ENCODE results near the gene DMRT1. TPM values are rescaled to one million over a fixed set of nuclear protein-coding genes. Genes with fewer than 3 reads are reported as not detected.

DMRT1 gene
- total RNA-seq, 6 donors from 2014 or later = not detected

DNA sequence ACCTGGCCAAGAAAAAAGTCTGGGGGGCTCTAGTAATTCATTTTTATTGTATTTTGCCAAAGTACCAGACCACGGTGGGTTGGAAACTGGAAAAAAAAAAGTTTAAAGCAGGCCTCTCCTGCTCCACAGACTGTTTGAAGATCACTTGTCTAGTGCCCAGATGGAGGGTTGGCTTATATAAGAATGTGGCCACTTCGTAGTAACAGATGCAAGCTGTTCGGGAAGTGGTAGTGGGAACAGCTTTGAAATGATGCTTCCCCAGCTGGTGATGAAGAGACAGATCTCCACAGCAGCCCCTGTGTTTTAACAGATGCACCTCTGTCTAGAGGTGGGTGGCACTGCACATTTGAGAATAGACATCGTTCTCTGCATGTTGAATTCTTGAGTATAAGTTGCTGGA, 80.7 kb downstream of the DMRT1 start:
- TF ChIP-seq POLR2AphosphoS5 (IDR thresholded peaks at IDR 0.05) (no peak), EP300 (IDR thresholded peaks at IDR 0.05) (no peak), POLR2A (IDR thresholded peaks at IDR 0.05) (no peak)
- TF ChIP-seq, protein P1, sequence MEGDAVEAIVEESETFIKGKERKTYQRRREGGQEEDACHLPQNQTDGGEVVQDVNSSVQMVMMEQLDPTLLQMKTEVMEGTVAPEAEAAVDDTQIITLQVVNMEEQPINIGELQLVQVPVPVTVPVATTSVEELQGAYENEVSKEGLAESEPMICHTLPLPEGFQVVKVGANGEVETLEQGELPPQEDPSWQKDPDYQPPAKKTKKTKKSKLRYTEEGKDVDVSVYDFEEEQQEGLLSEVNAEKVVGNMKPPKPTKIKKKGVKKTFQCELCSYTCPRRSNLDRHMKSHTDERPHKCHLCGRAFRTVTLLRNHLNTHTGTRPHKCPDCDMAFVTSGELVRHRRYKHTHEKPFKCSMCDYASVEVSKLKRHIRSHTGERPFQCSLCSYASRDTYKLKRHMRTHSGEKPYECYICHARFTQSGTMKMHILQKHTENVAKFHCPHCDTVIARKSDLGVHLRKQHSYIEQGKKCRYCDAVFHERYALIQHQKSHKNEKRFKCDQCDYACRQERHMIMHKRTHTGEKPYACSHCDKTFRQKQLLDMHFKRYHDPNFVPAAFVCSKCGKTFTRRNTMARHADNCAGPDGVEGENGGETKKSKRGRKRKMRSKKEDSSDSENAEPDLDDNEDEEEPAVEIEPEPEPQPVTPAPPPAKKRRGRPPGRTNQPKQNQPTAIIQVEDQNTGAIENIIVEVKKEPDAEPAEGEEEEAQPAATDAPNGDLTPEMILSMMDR (IDR thresholded peaks at IDR 0.05) = no peak
- no peak overlapping the region for H3K4me3 ChIP-seq
- DNase-seq (no peak), ATAC-seq (ENCODE audit: low FRiP score in 2 of 2) (no peak)
- H3K27me3 ChIP-seq = no peaks in the 10 kb centered on the region
- WGBS, 2 donors = 81% methylated on average over 4 of the region's 4 CpGs
- H3K36me3 ChIP-seq = no peaks in the 10 kb centered on the region
- no peaks in the 10 kb centered on the region for H3K9me3 ChIP-seq
- no peak overlapping the region for H3K27ac ChIP-seq
- no peaks in the 10 kb centered on the region for H3K4me1 ChIP-seq

DNA sequence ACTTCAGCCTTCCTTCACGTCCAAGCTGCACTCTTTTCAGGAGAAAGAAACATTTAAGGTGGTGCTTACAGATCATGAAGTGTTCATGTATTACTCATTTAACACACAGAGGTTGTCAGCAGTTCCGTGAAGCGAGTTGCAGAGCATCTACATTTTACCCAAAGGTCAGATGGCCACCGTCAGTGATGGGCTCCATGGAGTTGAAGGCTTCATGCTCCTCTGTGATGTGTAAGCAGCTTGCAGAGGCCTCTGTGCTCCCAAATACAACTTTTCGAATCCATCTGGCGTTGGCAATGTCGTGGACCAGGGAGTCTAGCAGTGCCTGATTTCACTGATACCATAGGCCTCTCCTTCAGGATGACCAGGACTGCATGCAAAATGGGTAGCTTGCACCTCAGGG, 81.2 kb downstream of the DMRT1 start:
- Histone ChIP-seq H3K4me3 (no peak overlapping the region), H3K4me1 (no peaks in the 10 kb centered on the region), H3K27ac (no peak overlapping the region), H3K9me3 (no peaks in the 10 kb centered on the region), H3K27me3 (no peaks in the 10 kb centered on the region), H3K36me3 (no peaks in the 10 kb centered on the region)
- 84 to 86% methylated on average over 6 to 7 of the region's 7 CpGs for WGBS, 2 donors
- DNase-seq = no peak
- TF ChIP-seq POLR2A (IDR thresholded peaks at IDR 0.05) = no peak
- ATAC-seq (ENCODE audit: low FRiP score in 2 of 2) = no peak

- no peaks in the 10 kb centered on the region for H3K4me1 ChIP-seq
- no peaks in the 10 kb centered on the region for H3K36me3 ChIP-seq
- H3K9me3 ChIP-seq = no peaks in the 10 kb centered on the region
- DNase-seq (no peak), ATAC-seq (ENCODE audit: low FRiP score in 2 of 2) (no peak)
- H3K27me3 ChIP-seq = no peaks in the 10 kb centered on the region
- H3K27ac ChIP-seq = no peak overlapping the region
- H3K4me3 ChIP-seq = no peak overlapping the region
- 77 to 82% methylated on average over 8 of the region's 8 CpGs for WGBS, 2 donors
- TF ChIP-seq EP300 (IDR thresholded peaks at IDR 0.05) (no peak), POLR2AphosphoS5 (IDR thresholded peaks at IDR 0.05) (no peak), POLR2A (IDR thresholded peaks at IDR 0.05) (no peak)
- TF ChIP-seq, protein P1 (IDR thresholded peaks at IDR 0.05) = no peak
These were observed 85.5 kb downstream of the DMRT1 start for GRCh38 chr9:926976-927375.

DNA sequence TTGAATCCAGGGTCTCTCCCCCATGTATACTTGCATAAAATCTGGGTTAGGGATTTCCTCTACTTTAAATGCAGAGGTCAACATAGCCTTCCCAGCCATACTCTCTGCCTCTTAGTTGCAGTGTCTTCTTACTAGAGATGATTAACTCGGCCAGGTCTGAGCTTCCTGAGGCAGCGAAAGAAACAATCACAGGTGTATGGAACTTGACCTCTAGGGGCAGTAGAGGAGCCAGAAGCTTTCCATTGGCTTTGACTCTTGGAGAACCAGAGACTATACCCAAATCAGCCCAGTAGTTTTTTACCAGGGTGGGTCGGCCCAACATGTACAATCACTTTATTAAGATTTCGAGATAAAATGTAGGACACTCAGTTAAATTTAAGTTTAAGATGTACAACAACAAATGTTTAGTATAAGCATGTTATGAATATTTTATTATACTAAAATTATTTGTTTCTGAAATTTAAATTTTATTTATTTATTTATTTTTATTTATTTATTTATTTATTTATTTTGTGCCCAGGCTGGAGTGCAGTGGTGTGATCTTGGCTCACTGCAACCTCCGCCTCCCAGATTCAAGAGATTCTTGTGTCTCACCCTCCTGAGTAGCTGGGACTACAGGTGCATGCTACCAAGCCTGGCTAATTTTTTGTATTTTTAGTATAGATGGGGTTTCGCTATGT, 87.0 kb downstream of the DMRT1 start:
- no peak overlapping the region for H3K27ac ChIP-seq
- ATAC-seq (ENCODE audit: low FRiP score in 2 of 2) (no peak), DNase-seq (no peak)
- TF ChIP-seq EP300 (IDR thresholded peaks at IDR 0.05) = no peak
- TF ChIP-seq, protein P1 (IDR thresholded peaks at IDR 0.05) = no peak
- TF ChIP-seq POLR2AphosphoS5 (IDR thresholded peaks at IDR 0.05) = no peak
- no peak for TF ChIP-seq POLR2A (IDR thresholded peaks at IDR 0.05)
- H3K27me3 ChIP-seq = no peaks in the 10 kb centered on the region
- 67 to 71% methylated on average over 6 of the region's 6 CpGs for WGBS, 2 donors
- no peaks in the 10 kb centered on the region for H3K36me3 ChIP-seq
- no peaks in the 10 kb centered on the region for H3K9me3 ChIP-seq
- no peak overlapping the region for H3K4me3 ChIP-seq
- no peaks in the 10 kb centered on the region for H3K4me1 ChIP-seq

- WGBS, 2 donors = 78 to 85% methylated on average over 4 of the region's 4 CpGs
- no peaks in the 10 kb centered on the region for H3K27me3 ChIP-seq
- no peaks in the 10 kb centered on the region for H3K4me1 ChIP-seq
- no peak overlapping the region for H3K27ac ChIP-seq
- ATAC-seq (ENCODE audit: low FRiP score in 2 of 2) (no peak), DNase-seq (no peak)
- H3K9me3 ChIP-seq = no peaks in the 10 kb centered on the region
- TF ChIP-seq POLR2AphosphoS5 (IDR thresholded peaks at IDR 0.05) = no peak
- no peak for TF ChIP-seq EP300 (IDR thresholded peaks at IDR 0.05)
- TF ChIP-seq POLR2A (IDR thresholded peaks at IDR 0.05) = no peak
- TF ChIP-seq, protein P1 (IDR thresholded peaks at IDR 0.05) = no peak
- H3K4me3 ChIP-seq = no peak overlapping the region
- H3K36me3 ChIP-seq = no peaks in the 10 kb centered on the region
These were observed 88.2 kb downstream of the DMRT1 start for GRCh38 chr9:929719-930118.

All from upper lobe of left lung (tissue), 6 donors.